MCF 10A (cell line): Measurements from ENCODE around the gene CROCC. TPM values are rescaled to one million over a fixed set of nuclear protein-coding genes. Genes with fewer than 3 reads are reported as not detected.

Experiments
- BruUV-seq: library from RNA; stranded (reverse); fragments of 400-500 nt; replicated peaks from 2 replicates; lab custom pipeline; 2021; lab: Mats Ljungman, UMichigan
- CTCF ChIA-PET: fragments of 300-600 bp; sonication (Branson Sonifier 250); formaldehyde crosslinking; extraction: SDS; loops from one replicate; lab custom pipeline; 2021; ENCODE audit warnings: antibody characterized with exemption, inconsistent platforms; lab: Yijun Ruan, JAX
- POLR2A ChIA-PET: fragments of 300-600, 350-650 bp; sonication (Branson Sonifier 250); formaldehyde crosslinking; extraction: SDS; loops from one replicate; lab custom pipeline; 2020; ENCODE audit warnings: antibody characterized with exemption, inconsistent platforms; lab: Yijun Ruan, JAX
- DNase-seq: peaks from one replicate; pipeline ENCODE4 v3.0.0-alpha.2; 2018; ENCODE audit not compliant: unreplicated experiment
- H3K27ac Mint-ChIP-seq: one replicate; pipeline ENCODE4 v1.8.0; 2022; ENCODE audit warnings: mild to moderate bottlenecking, low read depth, mixed read lengths; ENCODE audit not compliant: unreplicated experiment
- H3K27me3 Mint-ChIP-seq: one replicate; pipeline ENCODE4 v1.8.0; 2022; ENCODE audit warnings: mixed read lengths; ENCODE audit not compliant: insufficient read depth, unreplicated experiment
- H3K36me3 Mint-ChIP-seq: one replicate; pipeline ENCODE4 v1.8.0; 2022; ENCODE audit warnings: mild to moderate bottlenecking, moderate library complexity, mixed read lengths; ENCODE audit not compliant: insufficient read depth, unreplicated experiment
- H3K4me1 Mint-ChIP-seq: one replicate; pipeline ENCODE4 v1.8.0; 2022; ENCODE audit warnings: mixed read lengths; ENCODE audit not compliant: insufficient read depth, unreplicated experiment
- H3K4me3 Mint-ChIP-seq: one replicate; pipeline ENCODE4 v1.8.0; 2022; ENCODE audit warnings: mild to moderate bottlenecking, moderate library complexity, mixed read lengths; ENCODE audit not compliant: unreplicated experiment
- H3K9me3 Mint-ChIP-seq: one replicate; pipeline ENCODE4 v1.8.0; 2022; ENCODE audit warnings: mixed read lengths; ENCODE audit not compliant: unreplicated experiment
- intact Hi-C: fragments of 100-400 bp; cut with micrococcal nuclease; formaldehyde crosslinking; loops from 2 replicates; pipeline ENCODE4 v1.14.1; 2022
- total RNA-seq: library from RNA; stranded (reverse); gene quantifications from 2 replicates; pipeline ENCODE4 v1.2.3, GENCODE V29; 2022
- TF ChIP-seq, protein P1 (sequence below): fragments of 200-600 bp; IDR thresholded peaks from one replicate; pipeline ENCODE4 v1.8.0; 2022; ENCODE audit warnings: antibody characterized with exemption, mild to moderate bottlenecking; ENCODE audit not compliant: unreplicated experiment

Gene CROCC
- total RNA-seq, 1 experiment from 2014 or later, result 9.6 TPM

DNA sequence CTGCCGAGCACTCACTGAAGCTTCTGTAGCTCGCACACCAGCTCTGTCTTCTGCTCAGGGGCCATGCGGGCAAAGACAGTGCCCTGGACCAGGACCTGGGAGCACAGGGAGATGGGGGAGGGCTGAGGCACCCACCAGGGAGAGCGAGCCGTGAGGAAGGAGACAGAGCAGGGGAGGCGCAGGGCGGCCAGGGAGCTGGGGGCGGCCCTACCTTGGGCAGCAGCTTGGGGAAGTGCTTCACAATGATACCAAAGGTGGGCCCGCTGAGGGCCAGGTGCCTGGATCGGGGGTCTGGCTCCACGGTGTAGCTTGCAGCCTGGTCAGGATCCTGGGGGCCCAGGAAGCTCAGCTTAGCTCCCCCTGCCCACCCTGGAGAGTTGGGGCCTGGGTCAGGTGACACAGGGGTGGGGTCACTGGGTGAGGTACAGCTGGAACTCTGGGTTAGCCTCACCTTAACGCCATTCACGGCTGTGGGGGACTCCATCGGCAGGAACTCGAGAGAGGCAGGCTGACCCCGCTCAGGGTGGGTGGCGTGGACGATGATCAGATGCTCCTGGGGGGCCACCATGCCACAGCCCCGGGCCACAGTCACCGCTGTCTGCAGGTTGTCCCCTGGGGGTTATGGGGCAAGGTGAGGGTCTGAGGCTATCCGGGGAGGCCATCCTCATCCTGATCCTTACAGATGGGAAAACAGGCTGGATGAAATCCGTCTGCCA, 68.1 kb downstream of the CROCC start:
- intact Hi-C loops, result no loop called here
- Mint-ChIP-seq H3K27ac (no peak overlapping the region), H3K4me3 (no peak overlapping the region), H3K36me3 (peaks cover 8% of the 10 kb centered on the region), H3K27me3 (no peaks in the 10 kb centered on the region), H3K4me1 (peaks cover under 1% of the 10 kb centered on the region), H3K9me3 (no peaks in the 10 kb centered on the region)
- CTCF ChIA-PET, result no interaction called here
- POLR2A ChIA-PET, result interaction anchor here (0.6 to 1.1 kb wide), 2 partner anchors 12 to 390 kb away, joined by 3 to 5 read pairs; no protein-coding TSS in a partner anchor
- DNase-seq, result no peak
- no TSS peak for BruUV-seq
- TF ChIP-seq, protein P1, sequence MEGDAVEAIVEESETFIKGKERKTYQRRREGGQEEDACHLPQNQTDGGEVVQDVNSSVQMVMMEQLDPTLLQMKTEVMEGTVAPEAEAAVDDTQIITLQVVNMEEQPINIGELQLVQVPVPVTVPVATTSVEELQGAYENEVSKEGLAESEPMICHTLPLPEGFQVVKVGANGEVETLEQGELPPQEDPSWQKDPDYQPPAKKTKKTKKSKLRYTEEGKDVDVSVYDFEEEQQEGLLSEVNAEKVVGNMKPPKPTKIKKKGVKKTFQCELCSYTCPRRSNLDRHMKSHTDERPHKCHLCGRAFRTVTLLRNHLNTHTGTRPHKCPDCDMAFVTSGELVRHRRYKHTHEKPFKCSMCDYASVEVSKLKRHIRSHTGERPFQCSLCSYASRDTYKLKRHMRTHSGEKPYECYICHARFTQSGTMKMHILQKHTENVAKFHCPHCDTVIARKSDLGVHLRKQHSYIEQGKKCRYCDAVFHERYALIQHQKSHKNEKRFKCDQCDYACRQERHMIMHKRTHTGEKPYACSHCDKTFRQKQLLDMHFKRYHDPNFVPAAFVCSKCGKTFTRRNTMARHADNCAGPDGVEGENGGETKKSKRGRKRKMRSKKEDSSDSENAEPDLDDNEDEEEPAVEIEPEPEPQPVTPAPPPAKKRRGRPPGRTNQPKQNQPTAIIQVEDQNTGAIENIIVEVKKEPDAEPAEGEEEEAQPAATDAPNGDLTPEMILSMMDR, result no peak

DNA sequence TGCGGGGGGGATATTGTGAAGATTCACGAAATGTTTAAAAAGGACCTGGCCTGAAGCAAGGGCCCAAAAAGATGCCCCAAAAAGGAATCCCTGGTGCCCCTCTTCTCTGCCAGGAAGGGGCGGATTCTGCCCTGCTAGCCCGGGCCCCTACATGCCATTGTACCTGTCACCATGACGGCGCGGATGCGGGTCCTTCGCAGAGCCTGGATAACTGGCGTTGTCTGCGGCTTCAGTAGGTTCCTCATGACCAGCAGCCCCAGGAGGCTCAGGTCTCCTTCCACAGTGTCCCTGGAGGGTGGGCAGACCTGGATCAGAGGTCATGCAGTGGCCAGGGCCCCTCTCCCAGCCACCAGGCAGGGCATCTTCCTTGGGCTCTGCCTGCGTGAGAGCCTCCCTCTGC, 69.8 kb downstream of the CROCC start:
- intact Hi-C loops, result no loop called here
- H3K36me3 Mint-ChIP-seq, result peaks cover 4% of the 10 kb centered on the region
- TF ChIP-seq, protein P1, result no peak
- DNase-seq, result no peak
- no peaks in the 10 kb centered on the region for H3K27me3 Mint-ChIP-seq
- no TSS peak for BruUV-seq
- H3K9me3 Mint-ChIP-seq, result no peaks in the 10 kb centered on the region
- no peaks in the 10 kb centered on the region for H3K4me1 Mint-ChIP-seq
- no peak overlapping the region for H3K27ac Mint-ChIP-seq
- no peak overlapping the region for H3K4me3 Mint-ChIP-seq
- ChIA-PET POLR2A (no interaction called here), CTCF (interaction anchor here (0.9 kb wide), 1 partner anchor 26 kb away, joined by 3 read pairs; no protein-coding TSS in a partner anchor)

DNA sequence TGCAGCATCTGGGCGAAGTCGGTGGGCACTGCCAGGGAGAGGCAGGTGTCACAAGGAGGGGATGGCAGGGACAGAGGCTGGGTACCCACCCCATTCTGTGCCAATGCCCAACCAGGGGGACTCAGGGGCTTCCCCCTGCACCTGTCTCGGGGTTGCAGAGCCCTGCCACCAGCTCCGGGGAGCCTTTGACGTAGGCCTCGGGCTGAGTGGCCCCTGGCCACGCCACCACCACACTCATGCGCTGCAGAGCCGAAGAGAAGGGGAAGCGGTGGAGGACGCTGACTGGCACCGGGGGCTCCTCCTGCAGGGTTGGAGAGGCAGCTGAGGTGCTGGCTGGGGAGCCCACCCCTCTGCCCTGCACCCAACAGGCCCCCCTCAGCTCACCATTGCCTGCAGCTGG, 70.4 kb downstream of the CROCC start:
- no peaks in the 10 kb centered on the region for H3K27me3 Mint-ChIP-seq
- no peak for DNase-seq
- no peak overlapping the region for H3K4me3 Mint-ChIP-seq
- no TSS peak for BruUV-seq
- no peaks in the 10 kb centered on the region for H3K9me3 Mint-ChIP-seq
- peaks cover 5% of the 10 kb centered on the region for H3K36me3 Mint-ChIP-seq
- ChIA-PET POLR2A (no interaction called here), CTCF (interaction anchor here (0.9 kb wide), 1 partner anchor 27 kb away, joined by 3 read pairs; no protein-coding TSS in a partner anchor)
- TF ChIP-seq, protein P1, result no peak
- H3K4me1 Mint-ChIP-seq, result no peaks in the 10 kb centered on the region
- intact Hi-C loops, result no loop called here
- no peak overlapping the region for H3K27ac Mint-ChIP-seq

DNA sequence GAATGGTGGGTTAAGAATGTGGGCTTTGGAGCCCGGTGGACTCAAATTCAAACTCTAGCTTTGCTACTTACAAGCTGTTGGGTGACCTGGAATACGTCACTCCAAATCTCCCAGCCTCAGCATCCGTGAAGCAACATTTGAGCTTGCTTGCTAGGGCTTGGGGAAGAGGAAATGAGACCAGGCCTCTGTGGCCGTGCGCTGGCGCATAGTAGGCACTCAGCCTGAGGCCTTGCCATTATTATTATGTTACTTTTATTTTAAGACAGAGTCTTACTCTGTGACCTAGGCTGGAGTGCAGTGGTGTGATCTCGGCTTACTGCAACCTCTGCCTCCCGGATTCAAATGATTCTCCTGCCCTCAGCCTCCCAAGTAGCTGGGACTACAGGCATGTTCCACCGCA, 70.9 kb downstream of the CROCC start:
- POLR2A ChIA-PET, result interaction anchor here (0.7 to 0.9 kb wide), 2 partner anchors 11 to 40 kb away, joined by 3 read pairs; no protein-coding TSS in a partner anchor
- CTCF ChIA-PET, result no interaction called here
- H3K36me3 Mint-ChIP-seq, result peaks cover 9% of the 10 kb centered on the region
- no peaks in the 10 kb centered on the region for H3K4me1 Mint-ChIP-seq
- H3K27me3 Mint-ChIP-seq, result no peaks in the 10 kb centered on the region
- TF ChIP-seq, protein P1, result no peak
- no peak overlapping the region for H3K27ac Mint-ChIP-seq
- BruUV-seq, result no TSS peak
- H3K4me3 Mint-ChIP-seq, result no peak overlapping the region
- H3K9me3 Mint-ChIP-seq, result no peaks in the 10 kb centered on the region
- intact Hi-C loops, result no loop called here
- no peak for DNase-seq
